Tracheal epithelial cell (primary cell): ENCODE measurements around the gene VGLL3. TPM values are rescaled to one million over a fixed set of nuclear protein-coding genes. Genes with fewer than 3 reads are reported as not detected.

Source experiments
- total RNA-seq: library from RNA; depleted of rRNA; stranded (reverse); fragments of >200 nt; gene quantifications from 2 replicates; pipeline ENCODE4 v1.2.1, GENCODE V29; 2014

Gene VGLL3, protein sequence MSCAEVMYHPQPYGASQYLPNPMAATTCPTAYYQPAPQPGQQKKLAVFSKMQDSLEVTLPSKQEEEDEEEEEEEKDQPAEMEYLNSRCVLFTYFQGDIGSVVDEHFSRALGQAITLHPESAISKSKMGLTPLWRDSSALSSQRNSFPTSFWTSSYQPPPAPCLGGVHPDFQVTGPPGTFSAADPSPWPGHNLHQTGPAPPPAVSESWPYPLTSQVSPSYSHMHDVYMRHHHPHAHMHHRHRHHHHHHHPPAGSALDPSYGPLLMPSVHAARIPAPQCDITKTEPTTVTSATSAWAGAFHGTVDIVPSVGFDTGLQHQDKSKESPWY
- total RNA-seq: 1.7 and 35.2 TPM in 2 replicates

DNA sequence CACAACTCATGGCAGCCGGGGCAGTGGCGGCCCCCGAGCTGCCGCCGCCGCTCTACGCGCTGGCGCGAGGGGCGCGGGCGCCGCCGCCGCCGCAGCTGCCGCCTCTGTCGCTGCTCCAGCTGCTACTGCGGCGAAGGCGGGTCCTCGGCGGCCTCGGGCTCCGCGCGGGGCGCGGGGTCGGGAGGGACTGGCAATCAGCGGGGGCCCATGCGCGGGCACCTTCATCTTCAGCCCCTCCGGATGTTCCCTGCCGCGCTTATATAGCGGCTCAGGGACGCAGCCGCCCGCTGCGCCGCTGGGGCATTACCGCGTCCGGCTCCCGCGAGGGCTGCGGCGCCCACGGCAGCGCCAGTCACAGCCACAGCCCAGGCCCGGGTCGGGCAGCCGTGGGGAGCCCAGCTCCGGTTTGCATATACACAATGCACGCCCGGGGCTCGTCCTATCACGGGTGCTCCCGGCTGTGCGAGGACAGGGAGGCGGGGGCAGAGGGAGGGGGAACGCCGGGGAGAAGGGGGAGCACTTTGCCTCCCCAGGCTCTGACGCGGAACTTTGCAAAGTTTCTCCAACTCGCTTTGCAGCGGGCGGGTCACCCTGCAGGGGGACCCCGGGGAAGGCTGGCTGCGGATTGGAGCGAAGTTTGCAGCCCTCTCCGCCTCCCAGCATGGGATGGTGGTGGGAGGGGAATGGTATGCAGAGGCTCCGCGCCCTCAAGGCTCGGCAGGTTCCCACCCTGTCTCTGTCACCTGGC lies at the start of gene VGLL3:
TSS of gene VGLL3 (minus strand) at position 416 of the 748 bp plus-strand sequence. CDS start at position 10, 406 bp downstream.

Other genes with a start within 250 kb of the VGLL3 start
- gene CHMP2B, start 236.2 kb upstream of the VGLL3 start, total RNA-seq: 27.5 and 38.4 TPM in 2 replicates